CD4-positive, alpha-beta T cell (primary cell): Measurements from ENCODE around the gene CRIP2. TPM values are rescaled to one million over a fixed set of nuclear protein-coding genes. Genes with fewer than 3 reads are reported as not detected.
A peak's percentile ranks its signal among the peaks of the same experiment; 100 is the strongest.

Source experiments
- ATAC-seq: fragments of 200-7000 bp; cut with Tn5 transposase; one replicate; pipeline ENCODE4 v1.10.0; 2022; ENCODE audit warnings: mild to moderate bottlenecking; ENCODE audit not compliant: poor library complexity
- CTCF ChIA-PET: fragments of 350-600 bp; sonication (Branson Sonifier 250); formaldehyde crosslinking; loops from one replicate; lab custom pipeline; 2021; ENCODE audit warnings: antibody characterized with exemption, inconsistent platforms; lab: Charles Lee
- POLR2A ChIA-PET: fragments of 350-600 bp; sonication (Branson Sonifier 250); formaldehyde crosslinking; loops from one replicate; lab custom pipeline; 2021; ENCODE audit warnings: antibody characterized with exemption, inconsistent platforms; lab: Charles Lee
- DNase-seq, 14 experiments: peaks; one replicate each; pipeline ENCODE4 v3.0.0-alpha.2; 2013 to 2020; ENCODE audit warnings: mixed read lengths in 2 of 14
- H3K27ac ChIP-seq, 2 donors: one replicate each; pipeline versions ENCODE4 v1.5.1 to v1.7.0; 2013; ENCODE audit warnings: low read length in 2 of 2, low read depth in 1 of 2, mild to moderate bottlenecking in 1 of 2
- H3K27me3 ChIP-seq, 2 experiments: 1 replicate in 1 of 2; 2 replicates in 1 of 2; pipeline versions ENCODE4 v1.6.1 to v1.7.0; 2013; ENCODE audit warnings: low read length in 2 of 2, control low read depth in 1 of 2, mild to moderate bottlenecking in 1 of 2, moderate library complexity in 1 of 2; ENCODE audit not compliant: insufficient read depth in 2 of 2, control insufficient read depth in 1 of 2
- H3K36me3 ChIP-seq: one replicate; pipeline ENCODE4 v1.6.1; 2013; ENCODE audit warnings: low read length, control low read depth; ENCODE audit not compliant: insufficient read depth
- H3K4me1 ChIP-seq: one replicate; pipeline ENCODE4 v1.6.1; 2013; ENCODE audit warnings: low read length, control low read depth; ENCODE audit not compliant: insufficient read depth
- H3K4me3 ChIP-seq: one replicate; pipeline ENCODE4 v1.5.1; 2013; ENCODE audit warnings: mild to moderate bottlenecking, low read length, moderate library complexity
- H3K9me3 ChIP-seq, 2 experiments: 1 replicate in 1 of 2; 2 replicates in 1 of 2; pipeline versions ENCODE4 v1.6.1 to v1.7.0; 2013; ENCODE audit warnings: low read length in 2 of 2, mild to moderate bottlenecking in 2 of 2, control low read depth in 1 of 2, moderate library complexity in 1 of 2; ENCODE audit not compliant: control insufficient read depth in 1 of 2, insufficient read depth in 1 of 2
- H3K27ac Mint-ChIP-seq: one replicate; pipeline ENCODE4 v1.8.0; 2020; ENCODE audit warnings: mixed read lengths
- H3K27me3 Mint-ChIP-seq: one replicate; pipeline ENCODE4 v1.8.0; 2021; ENCODE audit warnings: mixed read lengths
- H3K36me3 Mint-ChIP-seq: one replicate; pipeline ENCODE4 v1.8.0; 2021; ENCODE audit warnings: low read depth, mixed read lengths
- H3K4me1 Mint-ChIP-seq: one replicate; pipeline ENCODE4 v1.8.0; 2021; ENCODE audit warnings: low read depth, mixed read lengths
- H3K4me3 Mint-ChIP-seq: one replicate; pipeline ENCODE4 v1.8.0; 2020; ENCODE audit warnings: mild to moderate bottlenecking, mixed read lengths
- H3K9me3 Mint-ChIP-seq: one replicate; pipeline ENCODE4 v1.8.0; 2020; ENCODE audit warnings: mixed read lengths
- CTCF ChIP-seq: fragments of 200-600 bp; IDR thresholded peaks from one replicate; pipeline ENCODE4 v1.8.0; 2022; ENCODE audit warnings: antibody characterized with exemption, mild to moderate bottlenecking
- intact Hi-C, 2 experiments: fragments of 100-400 bp; cut with DNase I in 1 of 2; cut with micrococcal nuclease in 1 of 2; formaldehyde crosslinking; loops; one replicate each; pipeline versions ENCODE4 v1.15.1 to v1.9.0; 2023 to 2025; cut with DNase I, micrococcal nuclease
- total RNA-seq, 174 experiments: library from RNA in 2 of 174; stranded (reverse) in 2 of 174; gene quantifications; one replicate each; pipeline ENCODE4 v1.2.3 and lab custom pipeline; 2021 to 2026

Gene CRIP2
- total RNA-seq, 2 experiments from 2014 or later: 62.5 to 68.3 TPM

GRCh38 chr14:105527381-105527825 is 52.8 kb downstream of the CRIP2 start:
- no peak overlapping the region for H3K27ac ChIP-seq
- H3K27ac Mint-ChIP-seq: peak overlapping the region; percentile 68
- no peaks in the 10 kb centered on the region for H3K9me3 Mint-ChIP-seq
- H3K4me1 Mint-ChIP-seq: peaks cover 17% of the 10 kb centered on the region
- H3K36me3 Mint-ChIP-seq: no peaks in the 10 kb centered on the region
- peaks cover 22% of the 10 kb centered on the region for H3K27me3 Mint-ChIP-seq
- intact Hi-C loops: loop anchor here in 1 of 2 experiments (5.0 kb wide), 1 partner anchor 215 kb away; the partner anchor contains the start of gene PACS2
- peak overlapping the region; percentile 87 for H3K4me3 Mint-ChIP-seq
- peak overlapping the region; percentile 47 for H3K4me3 ChIP-seq
- H3K36me3 ChIP-seq: no peaks in the 10 kb centered on the region
- H3K27me3 ChIP-seq: peaks cover 19 to 23% of the 10 kb centered on the region in 2 experiments
- ChIA-PET CTCF (interaction anchor here (2.9 kb wide), 1 partner anchor 156 kb away, joined by 20 read pairs; no protein-coding TSS in a partner anchor), POLR2A (interaction anchor here (2.1 kb wide), 1 partner anchor 38 kb away, joined by 10 read pairs; no protein-coding TSS in a partner anchor)
- no peak for TF ChIP-seq CTCF
- H3K9me3 ChIP-seq: peaks cover 0 to 11% of the 10 kb centered on the region in 2 experiments
- no peak for ATAC-seq
- peaks cover 39% of the 10 kb centered on the region for H3K4me1 ChIP-seq
- no peak for DNase-seq

DNA sequence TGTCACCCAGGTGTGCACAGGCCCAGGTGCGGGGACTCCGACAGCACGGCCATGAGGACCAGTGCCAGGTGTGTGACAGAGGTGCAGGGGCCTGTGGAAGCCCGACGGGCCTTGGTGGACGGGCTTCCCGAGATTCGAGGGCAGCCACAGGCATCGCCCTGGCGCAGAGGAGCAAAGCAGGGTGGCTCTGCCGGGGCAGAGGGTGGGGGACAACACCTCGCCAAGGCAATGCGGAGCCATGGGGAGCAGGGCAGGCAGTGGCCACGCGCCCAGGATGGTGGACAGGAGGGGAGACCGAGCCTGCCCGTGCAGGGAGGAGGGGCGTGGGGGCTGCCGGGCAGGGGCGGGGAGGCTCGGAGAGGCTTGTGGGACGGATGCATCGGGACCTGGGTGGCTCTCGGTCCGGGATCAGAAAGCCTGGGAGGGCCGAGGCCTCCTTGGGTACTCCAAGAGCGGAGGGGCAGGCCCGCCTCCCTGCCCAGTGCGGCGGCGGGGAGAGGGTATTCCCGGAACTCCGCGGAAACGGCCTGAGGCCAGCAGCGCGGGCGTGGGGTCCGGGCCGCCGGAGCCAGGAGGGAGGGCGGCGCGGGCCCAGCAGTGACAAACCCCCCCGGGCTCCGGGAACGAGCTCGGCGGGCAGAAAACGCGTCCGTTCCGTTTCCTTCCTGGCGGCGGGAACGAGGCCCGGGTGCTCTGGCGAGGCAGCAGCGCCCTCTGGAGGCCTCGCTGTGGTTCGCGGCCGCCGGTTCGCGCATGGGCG is 53.4 kb downstream of the CRIP2 start:
- CTCF ChIA-PET: interaction anchor here (0.6 to 2.9 kb wide), 8 partner anchors 35 to 162 kb away, joined by 3 to 20 read pairs (median 4); partner anchors contain the start of gene TEDC1
- intact Hi-C loops: loop anchor here (1.0 to 5.0 kb wide), 7 partner anchors 37 to 436 kb away; partner anchors contain the start of genes PACS2 (in 1 of the 2) and TEDC1 (in 1 of the 2)
- H3K36me3 Mint-ChIP-seq: no peaks in the 10 kb centered on the region
- H3K4me1 Mint-ChIP-seq: peaks cover 17% of the 10 kb centered on the region
- no peaks in the 10 kb centered on the region for H3K9me3 Mint-ChIP-seq
- H3K36me3 ChIP-seq: no peaks in the 10 kb centered on the region
- peak overlapping the region; percentile 47 for H3K4me3 ChIP-seq
- TF ChIP-seq CTCF: peak; percentile 69
- peak overlapping the region; percentile 87 for H3K4me3 Mint-ChIP-seq
- H3K27ac Mint-ChIP-seq: no peak overlapping the region
- peaks cover 39% of the 10 kb centered on the region for H3K4me1 ChIP-seq
- DNase-seq (peak; percentile 63 to 92 (median 77)), ATAC-seq (peak; percentile 65)
- peaks cover 22% of the 10 kb centered on the region for H3K27me3 Mint-ChIP-seq
- no peak overlapping the region for H3K27ac ChIP-seq
- H3K9me3 ChIP-seq: peaks cover 0 to 11% of the 10 kb centered on the region in 2 experiments
- H3K27me3 ChIP-seq: peaks cover 19 to 23% of the 10 kb centered on the region in 2 experiments
- POLR2A ChIA-PET: interaction anchor here (1.0 to 2.1 kb wide), 3 partner anchors 36 to 157 kb away, joined by 4 to 10 read pairs (median 6); no protein-coding TSS in a partner anchor

DNA sequence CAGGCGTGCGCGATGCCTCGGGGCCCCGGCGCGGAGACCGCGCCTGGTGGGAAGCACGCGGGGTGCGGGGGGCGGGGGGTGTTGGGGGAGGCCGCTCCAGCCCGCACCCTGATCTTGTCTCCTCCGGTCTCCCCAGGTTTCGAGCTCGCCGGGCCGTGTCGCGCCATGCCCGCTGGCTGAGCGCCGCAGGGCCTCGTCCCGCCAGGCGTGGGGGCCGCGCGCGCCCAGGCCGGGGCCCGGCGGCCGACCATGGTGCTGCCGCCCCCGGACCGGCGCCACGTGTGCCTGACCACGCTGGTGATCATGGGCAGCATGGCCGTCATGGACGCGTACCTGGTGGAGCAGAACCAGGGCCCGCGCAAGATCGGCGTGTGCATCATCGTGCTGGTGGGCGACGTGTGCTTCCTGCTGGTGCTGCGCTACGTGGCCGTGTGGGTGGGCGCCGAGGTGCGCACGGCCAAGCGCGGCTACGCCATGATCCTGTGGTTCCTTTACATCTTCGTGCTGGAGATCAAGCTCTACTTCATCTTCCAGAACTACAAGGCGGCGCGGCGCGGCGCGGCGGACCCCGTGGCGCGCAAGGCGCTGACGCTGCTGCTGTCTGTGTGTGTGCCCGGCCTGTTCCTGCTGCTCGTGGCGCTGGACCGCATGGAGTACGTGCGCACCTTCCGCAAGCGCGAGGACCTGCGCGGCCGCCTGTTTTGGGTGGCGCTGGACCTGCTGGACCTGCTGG is 54.1 kb downstream of the CRIP2 start:
- H3K4me3 ChIP-seq: peak overlapping the region; percentile 58
- peaks cover 16% of the 10 kb centered on the region for H3K27me3 Mint-ChIP-seq
- H3K9me3 Mint-ChIP-seq: no peaks in the 10 kb centered on the region
- peaks cover 0 to 11% of the 10 kb centered on the region in 2 experiments for H3K9me3 ChIP-seq
- peaks cover 17% of the 10 kb centered on the region for H3K4me1 Mint-ChIP-seq
- H3K36me3 ChIP-seq: no peaks in the 10 kb centered on the region
- peak; percentile 22 for ATAC-seq
- H3K4me1 ChIP-seq: peaks cover 39% of the 10 kb centered on the region
- H3K27me3 ChIP-seq: peaks cover 19 to 23% of the 10 kb centered on the region in 2 experiments
- no peaks in the 10 kb centered on the region for H3K36me3 Mint-ChIP-seq
- peak overlapping the region; percentile 86 for H3K4me3 Mint-ChIP-seq
- no peak for TF ChIP-seq CTCF
- no peak overlapping the region for H3K27ac ChIP-seq
- intact Hi-C loops: loop anchor here (1.0 to 5.0 kb wide), 7 partner anchors 38 to 436 kb away; partner anchors contain the start of genes PACS2 (in 1 of the 2) and TEDC1 (in 1 of the 2)
- ChIA-PET POLR2A (interaction anchor here (1.0 to 2.1 kb wide), 3 partner anchors 37 to 158 kb away, joined by 4 to 10 read pairs (median 6); no protein-coding TSS in a partner anchor), CTCF (interaction anchor here (0.6 to 2.9 kb wide), 9 partner anchors 36 to 163 kb away, joined by 3 to 20 read pairs (median 3); partner anchors contain the start of gene TEDC1)
- H3K27ac Mint-ChIP-seq: peak overlapping the region; percentile 30
- peak in 3 of 14 experiments; percentile 9 to 56 (median 51) for DNase-seq
